ENCODE data around the gene SKA3.
"Not testable (repeated sequence)": the region's sequence is repeated elsewhere in the genome, so short reads cannot be mapped to it uniquely, and the experiment has no call there.

SKA3 gene

GRCh38 chr13:21171420-21171819, 4.9 kb downstream of the SKA3 start:
- no peak for DNase-seq (ENCODE audit: low read depth in 1 of 2, low spot score in 1 of 2)

DNA sequence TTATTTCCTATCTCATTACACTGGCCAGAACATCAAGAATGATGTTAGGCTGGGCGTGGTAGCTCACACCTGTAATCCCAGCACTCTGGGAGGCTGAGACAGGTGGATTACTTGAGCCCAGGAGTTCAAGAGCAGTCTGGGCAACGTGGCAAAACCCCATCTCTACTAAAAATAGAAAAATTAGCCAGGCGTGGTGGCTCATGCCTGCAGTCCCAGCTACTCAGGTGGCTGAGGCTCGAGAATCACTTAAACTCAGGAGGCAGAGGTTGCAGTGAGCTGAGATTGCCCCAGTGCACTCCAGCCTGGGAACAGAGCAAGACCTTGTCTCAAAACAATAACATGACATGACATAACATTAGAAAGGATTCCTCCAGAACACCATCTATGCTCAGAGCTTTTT, 10.7 kb downstream of the SKA3 start:
- DNase-seq (ENCODE audit: low read depth in 1 of 2, low spot score in 1 of 2), result not testable (repeated sequence)

- no peak for DNase-seq (ENCODE audit: low read depth in 1 of 2, low spot score in 1 of 2)
Measured at GRCh38 chr13:21164631-21165030, 11.7 kb downstream of the SKA3 start.

GRCh38 chr13:21152251-21152899, 24.0 kb downstream of the SKA3 start:
- no peak for DNase-seq (ENCODE audit: low read depth in 1 of 2, low spot score in 1 of 2)

DNA sequence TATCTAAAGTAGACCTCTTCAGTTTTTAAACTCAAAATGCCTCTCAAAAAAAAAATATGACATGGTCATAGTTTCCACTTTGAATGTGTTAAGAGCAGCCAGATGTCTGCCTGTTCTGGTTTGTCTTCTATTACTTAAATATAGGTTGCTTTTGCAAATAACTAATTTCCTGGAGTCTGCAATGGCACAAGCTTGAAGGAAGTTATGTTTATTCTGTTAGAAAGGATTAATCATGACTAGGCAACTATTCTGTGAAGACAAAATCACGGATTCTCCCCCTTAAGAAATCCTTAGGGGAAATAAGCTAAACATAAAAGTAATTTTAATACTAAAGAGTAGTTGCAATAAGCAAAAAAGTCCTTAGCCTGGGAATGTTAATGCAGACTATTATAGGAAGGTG, 26.3 kb downstream of the SKA3 start:
- DNase-seq (ENCODE audit: low read depth in 1 of 2, low spot score in 1 of 2), result no peak

DNA sequence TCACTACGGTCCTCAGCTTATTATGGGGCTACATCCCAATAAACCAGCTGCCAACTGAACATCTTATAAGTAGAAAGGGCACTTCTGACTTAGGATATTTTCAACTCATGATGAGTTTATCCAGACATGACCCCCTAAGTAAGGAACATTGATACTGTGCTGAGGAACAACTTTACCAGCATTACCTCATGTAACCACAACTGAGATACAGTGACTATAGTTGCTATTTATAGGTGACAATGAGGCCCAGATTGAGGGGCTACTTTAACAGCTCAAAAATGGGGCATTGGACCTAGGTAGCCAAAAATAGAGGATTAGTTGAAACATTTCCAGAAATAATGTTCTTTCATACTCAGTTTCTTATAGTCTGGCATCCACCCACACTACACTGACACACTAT, 26.8 kb downstream of the SKA3 start:
- DNase-seq (ENCODE audit: low read depth in 1 of 2, low spot score in 1 of 2), result no peak

DNA sequence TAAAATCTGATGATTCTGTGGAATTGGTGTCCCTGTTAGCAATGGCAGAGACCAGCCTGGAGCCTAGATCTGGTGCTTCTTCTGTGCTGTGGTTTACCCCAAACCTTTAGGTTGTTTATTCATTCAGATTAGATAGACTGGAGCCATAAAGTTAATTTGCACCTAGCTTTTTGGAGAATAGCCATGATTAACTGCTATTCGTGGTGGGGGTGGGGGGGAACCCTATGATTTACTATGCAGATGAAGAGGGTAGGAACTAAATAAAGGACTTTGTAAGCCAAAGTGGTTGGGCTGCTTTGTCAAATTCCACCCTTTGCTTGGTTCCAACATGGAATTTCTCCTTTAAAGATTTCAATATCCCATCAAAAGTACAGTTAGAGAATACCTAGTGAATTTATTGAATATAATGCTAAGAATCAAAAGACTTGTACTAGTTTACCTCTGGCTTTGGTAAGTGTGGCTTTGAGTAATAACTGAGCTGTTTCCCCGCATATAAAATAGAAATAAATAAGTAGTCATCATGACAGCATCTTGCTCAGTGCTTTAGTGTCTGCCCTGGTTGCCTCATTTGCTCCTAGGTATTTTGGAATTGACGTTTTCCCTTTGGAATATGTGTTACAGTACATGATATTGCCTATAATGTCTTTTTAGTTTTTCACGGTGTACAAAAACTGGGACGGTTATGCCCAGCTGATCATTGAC, 27.6 kb downstream of the SKA3 start:
- DNase-seq (ENCODE audit: low read depth in 1 of 2, low spot score in 1 of 2), result no peak

GRCh38 chr13:21147827-21148226, 28.5 kb downstream of the SKA3 start:
- DNase-seq (ENCODE audit: low read depth in 1 of 2, low spot score in 1 of 2), result no peak

DNA sequence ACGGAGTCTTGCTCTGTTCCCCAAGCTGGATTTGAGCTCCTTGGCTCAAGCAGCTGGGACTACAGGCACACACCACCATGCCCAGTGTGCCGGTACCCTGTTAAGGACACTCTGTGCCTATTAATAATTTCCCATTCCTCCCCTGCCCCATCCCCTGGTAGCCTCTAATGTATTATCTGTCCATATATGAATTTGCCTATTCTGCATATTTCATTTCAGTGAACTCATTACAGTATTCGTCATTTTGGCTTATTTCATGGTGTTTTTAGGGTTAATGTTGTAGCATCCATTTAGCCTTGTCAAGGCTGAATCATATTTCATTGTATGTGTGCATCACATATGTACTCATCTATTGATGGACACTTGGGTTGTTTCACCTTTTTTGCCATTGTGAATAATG, 33.6 kb downstream of the SKA3 start:
- no peak for DNase-seq (ENCODE audit: low read depth in 1 of 2, low spot score in 1 of 2)

- DNase-seq (ENCODE audit: low read depth in 1 of 2, low spot score in 1 of 2), result no peak
Measured at GRCh38 chr13:21139374-21139773, 37.0 kb downstream of the SKA3 start.

- no peak for DNase-seq (ENCODE audit: low read depth in 1 of 2, low spot score in 1 of 2)
Measured at GRCh38 chr13:21138561-21138960, 37.8 kb downstream of the SKA3 start.

GRCh38 chr13:21137696-21138095, 38.7 kb downstream of the SKA3 start:
- no peak for DNase-seq (ENCODE audit: low read depth in 1 of 2, low spot score in 1 of 2)

GRCh38 chr13:21135833-21136232, 40.5 kb downstream of the SKA3 start:
- not testable (repeated sequence) for DNase-seq (ENCODE audit: low read depth in 1 of 2, low spot score in 1 of 2)

DNA sequence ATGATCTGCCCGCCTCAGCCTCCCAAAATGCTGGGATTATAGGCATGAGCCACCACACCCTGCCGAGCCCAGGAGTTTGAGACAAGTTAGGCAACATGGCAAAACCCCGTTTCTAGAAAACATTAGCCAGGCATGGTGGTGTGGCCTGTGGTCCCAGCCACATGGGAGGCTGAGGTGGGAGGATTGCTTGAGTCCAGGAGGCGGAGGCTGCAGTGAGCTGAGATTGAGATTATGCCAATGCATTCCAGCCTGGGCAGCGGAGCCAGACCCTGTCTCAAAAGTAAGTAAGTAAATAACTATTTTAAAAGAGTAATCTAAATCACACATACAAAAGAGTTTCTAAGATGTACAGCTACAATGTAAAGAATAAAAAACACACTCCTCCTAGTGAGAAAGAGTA, 41.9 kb downstream of the SKA3 start:
- no peak for DNase-seq (ENCODE audit: low read depth in 1 of 2, low spot score in 1 of 2)

GRCh38 chr13:21133077-21133476, 43.3 kb downstream of the SKA3 start:
- no peak for DNase-seq (ENCODE audit: low read depth in 1 of 2, low spot score in 1 of 2)

DNA sequence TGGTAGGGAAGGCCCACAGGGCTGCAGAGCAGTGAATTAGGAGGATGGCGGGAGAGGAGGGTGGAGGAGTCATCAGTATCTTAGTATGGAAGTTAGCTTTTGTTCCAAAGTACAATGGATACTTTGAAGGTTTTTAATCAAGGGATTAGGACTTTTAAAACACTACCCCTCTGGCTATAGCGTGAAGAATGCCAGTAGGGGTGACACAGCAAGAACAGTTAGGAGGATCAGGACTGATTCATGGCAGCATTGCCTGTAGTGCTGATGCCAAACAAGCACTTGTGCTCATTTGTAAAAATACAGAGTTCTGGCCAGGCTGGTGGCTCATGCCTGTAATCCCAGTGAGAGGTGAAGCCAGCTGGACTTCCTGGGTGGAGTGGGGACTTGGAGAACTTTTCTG, 46.2 kb downstream of the SKA3 start:
- DNase-seq (ENCODE audit: low read depth in 1 of 2, low spot score in 1 of 2), result no peak

DNA sequence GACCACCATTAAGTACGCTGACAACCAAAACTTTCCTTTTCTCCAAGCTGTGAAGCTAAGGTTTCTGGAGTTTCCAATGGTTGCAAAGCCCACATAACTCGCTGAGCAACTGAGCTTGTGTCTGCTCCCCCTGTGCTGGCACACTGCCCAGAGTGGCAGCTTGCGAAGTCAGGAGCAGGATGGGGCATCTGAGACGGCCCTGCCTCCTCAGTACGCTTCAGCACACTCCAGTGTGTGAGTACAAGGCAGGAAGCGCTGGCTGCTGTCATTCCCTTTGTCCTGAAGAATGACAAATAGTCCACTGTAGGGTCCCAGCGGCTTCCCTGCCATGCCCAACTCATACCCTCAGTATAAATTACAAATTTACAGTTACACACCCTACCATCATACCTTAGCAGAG, 51.5 kb downstream of the SKA3 start:
- DNase-seq (ENCODE audit: low read depth in 1 of 2, low spot score in 1 of 2), result no peak

- DNase-seq (ENCODE audit: low read depth in 1 of 2, low spot score in 1 of 2), result no peak
Measured at GRCh38 chr13:21123956-21124355, 52.4 kb downstream of the SKA3 start.

DNA sequence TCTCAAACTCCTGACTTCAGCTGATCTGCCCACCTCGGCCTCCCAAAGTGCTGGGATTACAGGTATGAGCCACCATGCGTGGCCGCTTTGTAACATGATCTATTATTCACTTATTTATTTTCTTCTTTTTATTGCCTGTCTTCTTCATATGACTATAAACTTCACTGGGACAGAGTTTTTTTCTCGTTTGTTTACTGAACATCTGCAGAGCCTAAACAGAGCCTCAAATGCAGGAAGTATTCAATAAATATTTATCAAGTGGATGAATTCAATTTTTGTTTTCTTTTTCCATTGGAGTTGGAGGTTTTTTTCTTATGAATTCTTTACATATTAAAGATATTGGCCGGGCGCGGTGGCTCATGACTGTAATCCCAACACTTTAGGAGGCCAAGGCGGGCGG, 54.7 kb downstream of the SKA3 start:
- DNase-seq (ENCODE audit: low read depth in 1 of 2, low spot score in 1 of 2), result no peak

DNA sequence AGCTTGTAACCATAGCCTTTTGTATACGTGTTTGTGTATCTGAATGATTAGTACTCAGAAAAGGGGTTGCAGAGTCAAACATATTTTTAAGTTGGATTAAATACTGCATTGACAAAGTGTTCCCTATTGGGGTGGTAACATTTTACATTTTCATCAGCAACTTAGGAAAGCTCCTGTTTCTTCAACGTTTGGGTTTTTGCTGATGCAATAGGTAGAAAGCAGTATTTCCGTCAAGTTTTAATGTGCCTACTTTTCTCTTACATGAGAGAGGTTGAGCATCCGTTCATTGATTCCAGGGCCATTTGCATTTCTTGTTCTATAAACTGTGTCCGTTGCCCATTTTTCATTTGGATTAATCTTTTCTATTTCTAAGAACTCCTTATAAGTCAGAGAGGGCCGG, 56.2 kb downstream of the SKA3 start:
- DNase-seq (ENCODE audit: low read depth in 1 of 2, low spot score in 1 of 2), result no peak

GRCh38 chr13:21119526-21119925, 56.8 kb downstream of the SKA3 start:
- no peak for DNase-seq (ENCODE audit: low read depth in 1 of 2, low spot score in 1 of 2)

DNA sequence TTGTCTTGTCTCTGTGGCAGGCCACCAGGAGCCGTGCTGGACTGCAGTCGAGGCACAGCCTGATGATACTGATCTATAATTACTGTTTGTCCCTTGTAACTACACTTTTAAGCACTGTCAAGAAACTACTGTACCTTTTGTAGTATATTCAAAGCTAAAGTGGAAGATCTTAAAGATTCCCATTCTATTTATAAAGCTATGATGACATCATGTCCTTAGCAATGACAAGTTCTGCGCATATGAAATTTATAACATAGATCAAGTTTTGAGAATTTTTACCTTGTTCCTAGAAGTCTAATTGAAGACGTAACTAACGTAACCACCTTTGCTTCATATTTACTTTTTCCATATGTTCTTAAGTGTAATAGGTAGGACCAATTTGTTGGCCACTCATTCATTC, 58.2 kb downstream of the SKA3 start:
- no peak for DNase-seq (ENCODE audit: low read depth in 1 of 2, low spot score in 1 of 2)

Data from stimulated activated CD4-positive, alpha-beta T cell treated with anti-CD3 and anti-CD28 coated beads, Interleukin-15, amount 100 ng/mL, for 1 hour (primary cell).